K562 (cell line): Measurements from ENCODE around the gene ZC3H18. TPM values are rescaled to one million over a fixed set of nuclear protein-coding genes. Genes with fewer than 3 reads are reported as not detected.

Experiments
- ATAC-seq: fragments of 200-7000 bp; cut with Tn5 transposase; 3 replicates; pipeline ENCODE4 v1.9.1; 2020; ENCODE audit warnings: moderate library complexity
- BruUV-seq: library from RNA; stranded (reverse); fragments of 400-500 nt; replicated peaks from 2 replicates; lab custom pipeline; 2021; lab: Mats Ljungman, UMichigan
- CTCF ChIA-PET: fragments of 300-600 bp; formaldehyde crosslinking; extraction: SDS; loops from one replicate; lab custom pipeline; 2021; ENCODE audit warnings: low intra/inter-chr PET ratio; lab: Yijun Ruan, JAX
- POLR2A ChIA-PET: fragments of 300-600, 350-650 bp; sonication (Branson Sonifier 250); formaldehyde crosslinking; extraction: SDS; loops from one replicate; lab custom pipeline; 2021; ENCODE audit warnings: antibody characterized with exemption, inconsistent platforms; lab: Yijun Ruan, JAX
- DNase-seq, 4 experiments: peaks; one replicate each; pipeline versions ENCODE4 v3.0.0 to v3.0.0-alpha.2; 2011 to 2018; ENCODE audit warnings: low spot score in 3 of 4, mixed read lengths in 3 of 4; ENCODE audit errors: extremely low read depth in 1 of 4
- FAIRE-seq: peaks from 2 replicates; lab custom pipeline; 2011; peaks lifted over from hg19 to GRCh38; lab: Jason Lieb, UNC
- H2AFZ ChIP-seq: 2 replicates; pipeline ENCODE4 v1.6.0; 2011; ENCODE audit warnings: low read depth, low read length, control low read depth, inconsistent platforms
- H3K27ac ChIP-seq: fragments of 200-600 bp; 3 replicates; pipeline ENCODE4 v1.8.0; 2011; ENCODE audit warnings: low read depth, mild to moderate bottlenecking, control low read depth, inconsistent platforms, low read length, moderate library complexity, mixed read lengths; ENCODE audit errors: extremely low read depth
- H3K27me3 ChIP-seq, 2 experiments: fragments of 300-600 bp in 1 of 2; 2 replicates in 1 of 2; 3 replicates in 1 of 2; pipeline versions ENCODE4 v1.6.0 to v1.8.0; 2011; ENCODE audit warnings: inconsistent platforms in 2 of 2, low read length in 2 of 2, mild to moderate bottlenecking in 1 of 2, mixed read lengths in 1 of 2, moderate library complexity in 1 of 2; ENCODE audit not compliant: control insufficient read depth in 2 of 2, insufficient read depth in 2 of 2
- H3K36me3 ChIP-seq: fragments of 300-600 bp; 3 replicates; pipeline ENCODE4 v1.8.0; 2011; ENCODE audit warnings: mild to moderate bottlenecking, low read length, inconsistent platforms; ENCODE audit not compliant: control insufficient read depth, insufficient read depth
- H3K4me1 ChIP-seq, 2 experiments: fragments of 200-600 bp in 1 of 2; replicated peaks in 1 of 2; 2 replicates in 1 of 2; 3 replicates in 1 of 2; pipeline versions ENCODE4 v1.5.1 to v1.8.0; 2011; ENCODE audit warnings: inconsistent platforms in 2 of 2, low read length in 2 of 2, mild to moderate bottlenecking in 1 of 2, mixed read lengths in 1 of 2, moderate library complexity in 1 of 2; ENCODE audit not compliant: control insufficient read depth in 2 of 2, insufficient read depth in 2 of 2
- H3K4me2 ChIP-seq: 2 replicates; pipeline ENCODE4 v1.6.1; 2011; ENCODE audit warnings: low read length, control low read depth, inconsistent platforms, mixed read lengths; ENCODE audit not compliant: insufficient read depth
- H3K4me3 ChIP-seq: fragments of 200-600 bp; sonication (generic), shearing (Covaris generic); 2 replicates; pipeline ENCODE4 v1.5.1; 2016; ENCODE audit warnings: control low read depth, inconsistent platforms
- H3K79me2 ChIP-seq: fragments of 200-600 bp; 3 replicates; pipeline ENCODE4 v1.8.0; 2011; ENCODE audit warnings: low read length, inconsistent platforms; ENCODE audit not compliant: control insufficient read depth, insufficient read depth
- H3K9ac ChIP-seq, 2 experiments: 2 replicates each; pipeline versions ENCODE4 v1.6.0 to v1.6.1; 2011; ENCODE audit warnings: low read depth in 2 of 2, low read length in 2 of 2, control low read depth in 1 of 2, inconsistent platforms in 1 of 2, mild to moderate bottlenecking in 1 of 2, mixed read lengths in 1 of 2; ENCODE audit not compliant: insufficient read depth in 1 of 2
- H3K9me1 ChIP-seq: one replicate; pipeline ENCODE4 v1.6.0; 2011; ENCODE audit warnings: inconsistent platforms, mild to moderate bottlenecking, low read length, moderate library complexity; ENCODE audit not compliant: control insufficient read depth, insufficient read depth
- H3K9me3 ChIP-seq: replicated peaks from 2 replicates; pipeline ENCODE4 v1.5.1; 2011; ENCODE audit warnings: low read depth, low read length, inconsistent platforms; ENCODE audit not compliant: control insufficient read depth, insufficient read depth
- H4K20me1 ChIP-seq: replicated peaks from 2 replicates; pipeline ENCODE4 v1.6.1; 2011; ENCODE audit warnings: low read length, inconsistent platforms, mixed read lengths; ENCODE audit not compliant: control insufficient read depth, insufficient read depth
- ARNT ChIP-seq, 2 experiments: fragments of 450-650 bp; IDR thresholded peaks; 2 replicates each; pipeline ENCODE4 v1.6.1; 2016; ENCODE audit warnings: mild to moderate bottlenecking in 1 of 2
- CREB5 ChIP-seq: fragments of 250-450 bp; sonication (Bioruptor Pico); IDR thresholded peaks from 2 replicates; pipeline ENCODE4 v1.5.0; 2020; ENCODE audit warnings: mild to moderate bottlenecking
- E2F5 ChIP-seq: sonication (generic); formaldehyde crosslinking; IDR thresholded peaks from 2 replicates; pipeline ENCODE4 v1.8.0; 2022; ENCODE audit warnings: mild to moderate bottlenecking, missing genetic modification reagents
- ESRRA ChIP-seq: fragments of 450-650 bp; IDR thresholded peaks from 2 replicates; pipeline ENCODE4 v1.6.1; 2014; ENCODE audit warnings: low read depth, mild to moderate bottlenecking, moderate library complexity, borderline replicate concordance
- ZNF12 ChIP-seq: sonication (generic); formaldehyde crosslinking; IDR thresholded peaks from 2 replicates; pipeline ENCODE4 v1.4.0; 2020; ENCODE audit warnings: mild to moderate bottlenecking, missing genetic modification reagents
- ZNF133 ChIP-seq: fragments of 250-450 bp; sonication (Bioruptor Pico); IDR thresholded peaks from 2 replicates; pipeline ENCODE4 v1.4.0; 2020; ENCODE audit warnings: mild to moderate bottlenecking
- ZNF444 ChIP-seq: fragments of 250-450 bp; sonication (Bioruptor Pico); IDR thresholded peaks from 2 replicates; pipeline ENCODE4 v1.4.0; 2020; ENCODE audit warnings: mild to moderate bottlenecking, moderate library complexity
- ZNF778 ChIP-seq: fragments of 450-650 bp; formaldehyde crosslinking; IDR thresholded peaks from 2 replicates; pipeline ENCODE4 v1.4.0; 2020; ENCODE audit warnings: mild to moderate bottlenecking, moderate library complexity
- WGBS: fragments of 100-300 bp; shearing (Covaris generic); methylation state at CpG from one replicate; pipeline ENCODE4 v1.1.6; 2016; ENCODE audit warnings: low coverage, mixed read lengths; ENCODE audit not compliant: insufficient coverage; ENCODE audit errors: missing lambda C conversion rate; 5-methylcytosine and 5-hydroxymethylcytosine counted together
- in situ Hi-C: fragments of 300-500 bp; cut with MboI; formaldehyde crosslinking; loops from 4 replicates; pipeline ENCODE4 v1.15.0; 2018; ENCODE audit warnings: inconsistent platforms, mixed read lengths
- intact Hi-C: fragments of 100-400 bp; cut with micrococcal nuclease; formaldehyde crosslinking; loops from 2 replicates; pipeline ENCODE4 v1.14.2; 2022
- polyA plus RNA-seq, 8 experiments: library from polyadenylated mRNA; depleted of rRNA in 4 of 8; stranded (reverse) in 5 of 8; unstranded in 3 of 8; fragments of >200 nt; fragmentation: Nextera tagmentation in 2 of 8; fragmentation: Illumina TruSeq in 1 of 8; extraction: Ambion mirVana in 2 of 8; extraction: Trizol in 1 of 8; gene quantifications; 2 replicates each; pipeline versions ENCODE4 v1.2.1 to v1.2.3, GENCODE V29; 2011 to 2014; ENCODE audit warnings: inconsistent platforms in 1 of 8, missing spikeins in 1 of 8
- total RNA-seq, 7 experiments: library from RNA; depleted of rRNA in 6 of 7; stranded (reverse); fragments of >200 nt in 6 of 7; fragmentation: Illumina TruSeq in 2 of 7; extraction: Trizol in 2 of 7; gene quantifications; 2 replicates each; pipeline versions ENCODE4 v1.2.1 to v1.2.3, GENCODE V29; 2011 to 2021; ENCODE audit warnings: low replicate concordance in 1 of 7

Gene ZC3H18
- total and polyA plus RNA-seq, 9 of the 15 experiments (the other 6 are each of a cell fraction or from before 2014, with no cell fraction given): 1.7 to 88.7 (median 26.9) TPM

GRCh38 chr16:88553739-88554138 is 16.5 kb upstream of the ZC3H18 start:
- FAIRE-seq (no peak), DNase-seq (no peak), ATAC-seq (no peak)
- Histone ChIP-seq H3K27ac (no peak overlapping the region), H3K79me2 (no peaks in the 10 kb centered on the region), H3K9me1 (no peaks in the 10 kb centered on the region), H3K27me3 (peaks cover 13 to 34% of the 10 kb centered on the region in 2 experiments; a peak in 3 of 5 replicates), H3K4me1 (peaks cover 25 to 55% of the 10 kb centered on the region in 2 experiments), H3K9me3 (peaks cover 8% of the 10 kb centered on the region), H3K4me3 (no peak overlapping the region), H3K4me2 (no peak overlapping the region), H3K36me3 (no peaks in the 10 kb centered on the region), H4K20me1 (no peaks in the 10 kb centered on the region; the same call in 1 of the 2 replicates), H3K9ac (no peak overlapping the region), H2AFZ (no peak overlapping the region)
- in situ Hi-C loops (no loop called here), intact Hi-C loops (no loop called here)
- WGBS: 41% methylated on average over 12 of the region's 16 CpGs
- BruUV-seq: no TSS peak
- ChIA-PET POLR2A (no interaction called here), CTCF (no interaction called here)
- TF ChIP-seq ARNT (IDR thresholded peaks at IDR 0.05) (no peak), ZNF778 (no peak), ZNF133 (CRISPR knock-in tag) (no peak), ZNF12 (CRISPR knock-in tag) (no peak), ESRRA (no peak), ZNF444 (CRISPR knock-in tag) (no peak), E2F5 (CRISPR knock-in tag) (no peak), CREB5 (CRISPR knock-in tag) (no peak)
